Neuron (in vitro differentiated cells): ENCODE results near the gene FOXA2.
"Not testable (repeated sequence)": the region's sequence is repeated elsewhere in the genome, so short reads cannot be mapped to it uniquely, and the experiment has no call there.

Experiments
- H2AFZ ChIP-seq: one replicate; pipeline ENCODE4 v1.6.1; 2013; ENCODE audit warnings: low read depth, mild to moderate bottlenecking, inconsistent platforms, low read length, moderate library complexity
- H3K27me3 ChIP-seq: one replicate; pipeline ENCODE4 v1.6.1; 2013; ENCODE audit warnings: low read length; ENCODE audit not compliant: insufficient read depth
- H3K36me3 ChIP-seq: one replicate; pipeline ENCODE4 v1.6.1; 2013; ENCODE audit warnings: low read length; ENCODE audit not compliant: insufficient read depth
- H3K4me1 ChIP-seq: one replicate; pipeline ENCODE4 v1.6.1; 2013; ENCODE audit warnings: low read length; ENCODE audit not compliant: insufficient read depth
- H3K4me3 ChIP-seq: 2 replicates; pipeline ENCODE4 v1.5.1; 2013; ENCODE audit warnings: mild to moderate bottlenecking, low read length, moderate library complexity
- H3K9me3 ChIP-seq: one replicate; pipeline ENCODE4 v1.6.1; 2013; ENCODE audit warnings: low read length

The FOXA2 gene

DNA sequence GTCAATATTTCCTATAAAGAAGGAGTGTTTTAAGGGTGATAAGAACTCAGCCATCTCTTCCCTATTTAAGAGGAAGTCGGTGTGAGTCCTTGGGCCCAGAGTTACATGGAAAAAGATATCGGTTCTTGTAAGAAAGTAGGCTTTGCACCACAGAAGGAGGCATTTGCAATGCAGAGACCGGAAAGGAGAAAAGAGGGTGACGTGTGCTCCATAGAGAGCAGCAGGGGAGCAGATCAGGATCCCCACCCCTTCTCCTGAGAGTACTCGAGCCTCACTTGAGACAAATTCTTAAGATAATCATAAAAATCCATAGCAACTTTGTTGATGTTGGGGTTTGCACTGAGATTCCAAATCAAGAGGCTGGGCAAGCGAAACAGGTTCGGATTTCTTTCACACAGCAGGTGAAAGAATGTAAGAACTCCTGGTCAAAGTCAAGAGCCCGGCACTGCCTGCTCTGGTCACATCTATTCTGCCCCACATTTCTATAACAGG, 27.8 kb downstream of the FOXA2 start:
- Histone ChIP-seq H2AFZ (no peak overlapping the region), H3K9me3 (no peaks in the 10 kb centered on the region), H3K27me3 (peaks cover 51% of the 10 kb centered on the region), H3K4me1 (no peaks in the 10 kb centered on the region), H3K36me3 (no peaks in the 10 kb centered on the region), H3K4me3 (no peak overlapping the region)

DNA sequence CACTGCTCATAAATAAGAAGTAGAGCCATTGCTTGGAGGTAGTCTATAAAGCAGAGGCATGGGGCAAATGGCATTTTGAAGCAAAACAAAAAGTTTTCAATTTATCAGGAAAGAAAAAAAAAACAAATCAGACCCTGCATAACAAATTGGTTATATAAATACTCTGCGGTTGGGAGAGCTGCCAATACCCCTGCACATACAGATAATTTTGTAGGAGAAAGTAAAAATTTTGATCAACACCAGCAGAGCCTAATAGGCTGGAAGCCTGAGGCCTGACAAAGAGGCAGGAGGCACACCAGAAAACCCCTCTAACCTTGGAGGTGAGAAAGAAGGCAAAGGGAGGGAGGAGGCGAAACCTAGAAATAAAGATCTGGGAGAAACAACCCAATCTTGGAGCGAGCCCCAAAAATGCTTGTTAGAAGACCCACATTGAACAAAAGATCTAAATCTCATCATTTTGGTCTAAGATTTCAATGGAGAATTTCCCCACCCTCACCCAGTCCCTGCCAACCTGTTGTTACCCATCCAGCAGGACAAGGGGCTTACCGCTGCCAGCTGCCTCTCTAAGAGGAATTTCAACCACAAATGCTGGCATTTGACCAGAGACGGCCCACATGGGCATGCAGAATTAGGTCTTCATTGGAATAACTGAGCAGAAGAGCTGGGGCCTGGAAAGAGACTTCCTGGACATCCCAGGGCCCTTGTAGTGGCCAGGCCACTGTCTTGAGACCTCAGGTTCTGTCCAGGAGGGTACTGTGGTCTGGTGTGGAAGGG, 28.4 kb downstream of the FOXA2 start:
- Histone ChIP-seq H3K36me3 (no peaks in the 10 kb centered on the region), H2AFZ (no peak overlapping the region), H3K4me3 (no peak overlapping the region), H3K9me3 (no peaks in the 10 kb centered on the region), H3K4me1 (no peaks in the 10 kb centered on the region), H3K27me3 (peaks cover 45% of the 10 kb centered on the region)

DNA sequence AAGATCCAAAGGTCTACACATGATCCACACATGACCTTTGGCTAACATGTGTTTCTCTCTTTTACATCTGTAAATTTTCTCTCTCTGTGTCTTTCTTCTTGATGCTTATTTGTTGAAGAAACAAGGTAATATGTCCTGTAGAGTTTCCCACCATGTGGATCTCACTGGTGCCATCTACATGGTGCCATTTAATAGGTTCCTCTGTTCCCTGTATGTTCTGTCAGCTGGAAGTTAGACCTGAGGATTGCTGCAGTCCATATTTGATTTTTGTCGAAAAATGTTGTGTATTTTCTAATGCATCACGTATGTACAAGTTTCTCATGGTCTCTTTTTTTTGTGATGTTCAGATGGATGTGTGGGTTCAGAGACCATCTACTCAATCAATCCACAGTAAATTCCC, 30.0 kb downstream of the FOXA2 start:
- Histone ChIP-seq H2AFZ (no peak overlapping the region), H3K9me3 (no peaks in the 10 kb centered on the region), H3K27me3 (peaks cover 32% of the 10 kb centered on the region), H3K4me3 (no peak overlapping the region), H3K36me3 (no peaks in the 10 kb centered on the region), H3K4me1 (no peaks in the 10 kb centered on the region)

DNA sequence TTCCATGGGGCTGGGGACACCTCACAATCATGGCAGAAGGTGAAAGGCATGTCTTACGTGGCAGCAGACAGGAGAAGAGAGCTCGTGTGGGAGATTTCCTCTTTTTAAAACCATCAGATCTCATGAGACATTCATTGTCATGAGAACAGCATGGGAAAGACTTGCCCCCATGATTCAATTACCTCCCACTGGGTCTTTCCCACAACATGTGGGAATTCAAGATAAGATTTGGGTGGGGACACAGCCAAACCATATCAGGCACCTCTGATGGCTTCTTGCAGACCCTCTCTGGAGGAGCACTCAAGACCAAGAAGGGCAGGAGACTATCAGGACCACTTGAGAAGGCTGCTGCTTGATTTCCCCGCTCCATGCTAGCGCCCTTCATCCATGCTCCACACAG, 33.9 kb downstream of the FOXA2 start:
- not testable (repeated sequence) for H3K4me1 ChIP-seq, H3K27me3 ChIP-seq, H3K4me3 ChIP-seq, H2AFZ ChIP-seq, H3K9me3 ChIP-seq, H3K36me3 ChIP-seq

DNA sequence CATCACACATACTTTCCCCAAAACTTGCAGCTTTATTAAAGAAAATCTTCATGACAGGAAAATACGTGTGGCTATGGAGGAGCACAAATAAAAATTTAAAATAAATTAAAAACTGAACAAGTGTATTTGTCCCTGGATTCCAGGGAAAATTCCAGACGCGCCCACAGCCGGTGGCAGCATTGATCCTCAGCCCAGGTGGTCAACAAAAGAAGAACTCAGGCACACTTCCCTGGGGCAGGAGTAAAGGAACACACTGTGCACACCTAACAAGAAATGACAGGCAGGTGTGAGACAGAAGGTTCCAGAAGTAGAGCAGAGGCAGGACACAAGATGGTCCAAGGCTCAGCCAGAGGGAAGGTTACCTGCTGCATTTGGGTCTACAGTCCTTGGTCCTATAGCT, 36.3 kb downstream of the FOXA2 start:
- no peaks in the 10 kb centered on the region for H3K27me3 ChIP-seq
- H3K36me3 ChIP-seq, result no peaks in the 10 kb centered on the region
- no peaks in the 10 kb centered on the region for H3K9me3 ChIP-seq
- no peaks in the 10 kb centered on the region for H3K4me1 ChIP-seq
- no peak overlapping the region for H2AFZ ChIP-seq
- no peak overlapping the region for H3K4me3 ChIP-seq

DNA sequence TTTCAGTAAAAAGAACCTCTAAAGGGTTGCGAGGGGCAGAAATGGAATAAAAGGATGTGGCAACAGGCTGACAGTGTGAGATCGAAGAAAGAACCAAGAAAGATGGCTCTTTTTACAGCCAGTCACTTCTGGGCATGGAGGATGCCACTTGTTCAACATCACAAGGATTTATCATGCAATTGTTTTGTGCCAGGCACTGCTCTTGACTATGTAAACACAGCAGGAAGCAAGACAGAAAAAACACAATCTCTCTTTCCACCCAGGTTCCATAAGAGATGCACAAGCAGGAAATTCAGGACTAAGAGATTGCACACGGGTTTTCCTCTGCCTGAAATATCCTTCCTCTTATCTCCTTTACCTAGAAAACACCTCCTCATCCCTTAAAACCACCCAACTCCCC, 38.0 kb downstream of the FOXA2 start:
- Histone ChIP-seq H3K9me3 (no peaks in the 10 kb centered on the region), H3K27me3 (no peaks in the 10 kb centered on the region), H3K4me3 (no peak overlapping the region), H3K4me1 (no peaks in the 10 kb centered on the region), H2AFZ (no peak overlapping the region), H3K36me3 (no peaks in the 10 kb centered on the region)

DNA sequence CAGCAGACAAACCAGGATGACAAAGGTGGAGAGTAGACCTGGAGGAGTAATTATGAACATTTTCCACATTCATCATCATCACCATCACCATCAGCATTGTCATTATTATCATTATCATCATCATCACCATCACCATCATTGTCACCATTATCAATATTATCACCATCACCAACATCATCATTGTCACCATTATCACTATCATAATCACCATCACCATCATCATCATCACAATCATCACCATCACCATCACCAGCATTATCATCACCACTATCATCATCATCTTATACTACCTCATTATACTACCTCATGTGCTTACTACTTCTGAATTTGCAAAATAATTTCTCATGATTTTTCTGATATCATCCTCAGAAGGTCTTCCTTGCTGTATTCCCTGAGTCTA, 39.3 kb downstream of the FOXA2 start:
- Histone ChIP-seq H3K36me3 (no peaks in the 10 kb centered on the region), H3K4me1 (no peaks in the 10 kb centered on the region), H3K9me3 (no peaks in the 10 kb centered on the region), H3K4me3 (no peak overlapping the region), H2AFZ (no peak overlapping the region), H3K27me3 (no peaks in the 10 kb centered on the region)

DNA sequence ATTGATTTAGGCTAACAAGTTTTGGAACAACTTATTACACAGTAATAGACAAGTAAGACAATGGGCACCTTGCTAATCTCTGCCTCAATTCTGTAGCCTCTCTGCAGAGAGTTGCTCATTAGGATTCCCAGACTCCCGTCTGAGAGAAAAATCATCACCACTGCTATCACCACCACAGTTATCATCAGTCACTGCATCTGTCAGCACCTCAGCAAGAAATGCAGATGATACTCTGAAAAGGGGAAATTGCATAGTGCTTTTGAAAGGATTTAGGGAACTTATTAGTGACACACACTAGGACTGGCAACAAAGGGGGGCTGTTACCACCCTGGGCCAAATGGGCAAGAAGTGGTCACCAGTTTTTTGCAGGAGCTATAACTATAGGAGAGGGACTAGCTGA, 39.9 kb downstream of the FOXA2 start:
- no peak overlapping the region for H2AFZ ChIP-seq
- H3K36me3 ChIP-seq, result no peaks in the 10 kb centered on the region
- H3K9me3 ChIP-seq, result no peaks in the 10 kb centered on the region
- H3K4me1 ChIP-seq, result no peaks in the 10 kb centered on the region
- no peaks in the 10 kb centered on the region for H3K27me3 ChIP-seq
- H3K4me3 ChIP-seq, result no peak overlapping the region

DNA sequence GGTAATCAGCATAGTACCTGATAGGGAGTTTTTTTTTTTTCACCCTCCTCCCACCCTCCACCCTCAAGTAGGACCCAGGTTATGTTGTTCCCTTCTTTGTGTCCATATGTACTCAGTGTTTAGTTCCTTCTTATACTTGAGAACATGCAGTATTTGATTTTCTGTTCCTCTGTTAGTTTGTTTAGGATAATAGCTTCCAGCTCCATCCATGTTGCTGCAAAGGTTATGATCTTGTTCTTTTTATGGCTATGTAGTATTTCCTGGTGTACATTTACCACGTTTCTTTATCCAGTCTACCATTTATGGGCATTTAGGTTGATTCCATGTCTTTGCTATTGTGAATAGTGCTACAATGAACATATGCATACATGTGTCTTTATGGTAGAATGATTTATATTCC, 41.9 kb downstream of the FOXA2 start:
- Histone ChIP-seq H3K4me3 (no peak overlapping the region), H2AFZ (no peak overlapping the region), H3K4me1 (no peaks in the 10 kb centered on the region), H3K36me3 (no peaks in the 10 kb centered on the region), H3K9me3 (no peaks in the 10 kb centered on the region), H3K27me3 (no peaks in the 10 kb centered on the region)

DNA sequence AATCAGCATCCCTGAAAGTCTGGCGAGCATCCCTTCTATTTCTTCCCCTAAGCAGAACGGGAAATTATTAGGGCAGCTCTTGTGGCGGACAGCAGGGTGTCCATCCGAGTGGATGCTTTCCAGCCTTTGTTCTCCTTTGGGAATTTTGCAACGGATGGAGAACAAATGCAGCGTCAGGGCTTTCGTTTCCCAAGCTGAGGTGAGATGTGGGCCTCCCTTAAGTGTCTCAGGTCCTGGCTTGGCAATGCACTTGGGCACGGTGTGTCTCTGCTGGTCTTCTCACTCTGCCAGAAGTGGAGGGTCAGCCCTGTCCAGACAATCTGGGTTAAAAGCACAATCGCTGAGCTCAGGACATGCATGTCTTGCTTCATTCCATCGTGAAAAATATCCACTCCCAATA, 43.5 kb downstream of the FOXA2 start:
- H3K4me1 ChIP-seq, result no peaks in the 10 kb centered on the region
- no peak overlapping the region for H3K4me3 ChIP-seq
- no peak overlapping the region for H2AFZ ChIP-seq
- no peaks in the 10 kb centered on the region for H3K9me3 ChIP-seq
- H3K36me3 ChIP-seq, result no peaks in the 10 kb centered on the region
- no peaks in the 10 kb centered on the region for H3K27me3 ChIP-seq

DNA sequence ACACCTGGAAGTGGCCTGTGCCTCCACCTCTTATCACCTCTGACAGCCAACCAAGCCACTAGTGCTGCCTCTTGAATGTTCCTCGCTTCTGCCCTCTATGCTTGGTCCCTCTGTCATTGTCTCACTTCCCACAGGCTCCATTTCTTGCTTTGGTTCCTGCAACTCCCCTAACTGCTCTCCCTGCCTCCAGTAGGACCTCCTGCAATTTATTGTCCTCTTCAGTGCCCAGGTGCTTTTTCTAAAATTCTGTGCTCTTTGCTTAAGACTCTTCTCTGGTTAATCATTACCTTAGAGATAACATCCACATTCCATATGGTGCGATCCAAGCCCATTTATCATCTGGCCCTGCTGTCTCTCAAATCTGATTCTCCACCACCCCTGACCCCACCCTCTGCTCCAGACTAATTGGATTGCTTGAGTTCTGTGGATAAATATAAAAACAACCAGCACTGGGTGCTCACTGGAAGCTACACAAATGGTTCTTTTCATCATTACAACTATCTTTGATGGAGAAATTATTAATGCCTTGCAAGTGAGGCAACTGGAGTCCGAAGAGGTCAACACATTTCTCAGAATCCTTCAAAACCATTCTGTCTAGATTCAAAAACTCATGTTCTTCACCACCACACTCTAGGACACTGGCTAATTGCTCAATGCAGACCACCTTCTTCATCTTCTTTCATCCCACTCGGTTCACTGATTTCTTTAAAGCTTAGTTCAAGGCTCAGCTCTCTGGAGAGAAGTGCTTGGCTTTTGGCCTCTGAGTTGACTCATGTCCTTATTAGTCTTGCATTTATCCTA, 47.2 kb downstream of the FOXA2 start:
- H3K27me3 ChIP-seq, result no peaks in the 10 kb centered on the region
- no peak overlapping the region for H3K4me3 ChIP-seq
- no peaks in the 10 kb centered on the region for H3K9me3 ChIP-seq
- H3K4me1 ChIP-seq, result no peaks in the 10 kb centered on the region
- no peaks in the 10 kb centered on the region for H3K36me3 ChIP-seq
- no peak overlapping the region for H2AFZ ChIP-seq

DNA sequence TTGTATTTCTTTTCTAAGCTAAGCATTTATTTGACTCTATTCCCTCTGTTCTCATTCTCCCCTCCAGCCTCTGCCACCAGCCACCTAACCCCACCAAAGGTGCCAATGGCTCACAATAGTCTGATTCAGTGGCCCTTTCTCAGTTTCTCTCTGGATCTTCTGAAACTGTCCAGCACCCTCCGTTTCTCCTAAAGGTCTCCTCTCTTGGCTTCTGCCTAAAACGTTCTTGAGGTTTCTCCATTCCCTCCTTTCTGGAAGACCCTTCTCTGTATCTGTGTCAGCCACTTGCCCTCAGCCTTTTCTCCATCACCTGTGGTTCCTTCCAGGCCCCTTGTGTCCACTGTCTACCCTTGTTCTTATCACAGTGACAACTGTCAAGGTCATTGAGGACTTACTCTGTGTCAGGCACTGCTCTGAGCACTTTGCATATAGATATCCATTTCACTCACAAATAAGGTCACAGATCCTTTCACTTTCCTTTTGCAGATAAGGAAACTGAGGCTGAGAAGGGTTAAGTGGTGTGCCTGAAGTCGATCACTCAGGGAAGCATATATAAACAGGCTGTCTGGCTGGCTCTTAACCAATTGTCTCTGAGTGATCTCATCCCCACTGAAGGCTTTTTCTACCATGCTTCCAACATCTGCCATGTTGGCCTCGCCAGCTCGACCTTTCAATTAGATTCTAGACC, 48.1 kb downstream of the FOXA2 start:
- no peaks in the 10 kb centered on the region for H3K36me3 ChIP-seq
- no peak overlapping the region for H2AFZ ChIP-seq
- H3K9me3 ChIP-seq, result no peaks in the 10 kb centered on the region
- no peaks in the 10 kb centered on the region for H3K27me3 ChIP-seq
- H3K4me1 ChIP-seq, result no peaks in the 10 kb centered on the region
- H3K4me3 ChIP-seq, result no peak overlapping the region

DNA sequence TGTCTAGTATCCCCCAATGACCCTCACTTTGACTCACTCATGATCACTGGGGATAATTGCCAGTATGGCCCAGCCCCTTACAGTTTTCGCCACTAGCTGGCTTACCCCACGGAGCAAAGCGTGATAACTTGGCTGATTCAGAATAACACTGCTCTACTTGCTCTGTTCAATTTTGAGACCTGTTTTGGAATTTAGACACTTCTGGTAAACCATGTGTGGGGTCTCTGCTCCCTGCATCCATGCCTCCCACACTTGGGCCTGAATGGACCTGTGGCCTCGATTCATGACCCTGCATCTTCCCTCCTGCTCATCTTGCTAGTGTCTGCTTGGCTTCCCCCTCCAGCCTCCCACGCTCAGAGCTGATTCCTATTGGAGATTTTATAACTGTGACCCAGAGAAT, 48.9 kb downstream of the FOXA2 start:
- H3K36me3 ChIP-seq, result no peaks in the 10 kb centered on the region
- H3K9me3 ChIP-seq, result no peaks in the 10 kb centered on the region
- no peaks in the 10 kb centered on the region for H3K27me3 ChIP-seq
- no peak overlapping the region for H2AFZ ChIP-seq
- H3K4me3 ChIP-seq, result no peak overlapping the region
- no peaks in the 10 kb centered on the region for H3K4me1 ChIP-seq
